GM19238 (cell line): Measurements from ENCODE around the gene SORBS1.
"Not testable (repeated sequence)": the region's sequence is repeated elsewhere in the genome, so short reads cannot be mapped to it uniquely, and the experiment has no call there.

Experiments
- DNase-seq: peaks from one replicate; pipeline ENCODE4 v3.0.0; 2011; ENCODE audit warnings: low spot score; ENCODE audit not compliant: insufficient read length

SORBS1 gene

GRCh38 chr10:95354110-95354509, 207.1 kb downstream of the SORBS1 start:
- no peak for DNase-seq

GRCh38 chr10:95353123-95353522, 208.0 kb downstream of the SORBS1 start:
- DNase-seq = no peak

- no peak for DNase-seq
These were observed 208.5 kb downstream of the SORBS1 start for GRCh38 chr10:95352684-95353083.

- DNase-seq = no peak
These were observed 210.3 kb downstream of the SORBS1 start for GRCh38 chr10:95350830-95351228.

- DNase-seq = no peak
These were observed 210.8 kb downstream of the SORBS1 start for GRCh38 chr10:95350219-95350829.

GRCh38 chr10:95347402-95347766, 213.8 kb downstream of the SORBS1 start:
- DNase-seq = not testable (repeated sequence)

GRCh38 chr10:95346715-95347401, 214.3 kb downstream of the SORBS1 start:
- no peak for DNase-seq

GRCh38 chr10:95343573-95343972, 217.6 kb downstream of the SORBS1 start:
- no peak for DNase-seq

GRCh38 chr10:95341716-95342130, 219.4 kb downstream of the SORBS1 start:
- DNase-seq = no peak

- DNase-seq = no peak
These were observed 221.3 kb downstream of the SORBS1 start for GRCh38 chr10:95339863-95340262.

- DNase-seq = no peak
These were observed 223.6 kb downstream of the SORBS1 start for GRCh38 chr10:95337423-95338160.

- DNase-seq = no peak
These were observed 224.5 kb downstream of the SORBS1 start for GRCh38 chr10:95336702-95337101.

- DNase-seq = no peak
These were observed 225.1 kb downstream of the SORBS1 start for GRCh38 chr10:95335933-95336699.

- no peak for DNase-seq
These were observed 226.4 kb downstream of the SORBS1 start for GRCh38 chr10:95334805-95335144.

GRCh38 chr10:95333997-95334804, 227.0 kb downstream of the SORBS1 start:
- DNase-seq = no peak

- DNase-seq = no peak
These were observed 228.4 kb downstream of the SORBS1 start for GRCh38 chr10:95332666-95333249.

- DNase-seq = no peak
These were observed 229.5 kb downstream of the SORBS1 start for GRCh38 chr10:95331596-95332130.

GRCh38 chr10:95330966-95331453, 230.2 kb downstream of the SORBS1 start:
- DNase-seq = no peak

- DNase-seq = no peak
These were observed 231.9 kb downstream of the SORBS1 start for GRCh38 chr10:95329296-95329695.

- DNase-seq = no peak
These were observed 233.2 kb downstream of the SORBS1 start for GRCh38 chr10:95328013-95328412.
